WI38 (cell line): ENCODE results near the gene DEAF1.

Source experiments
- H3K4me3 ChIP-seq: 2 replicates; pipeline ENCODE4 v1.5.1; 2011; ENCODE audit warnings: low read depth, mild to moderate bottlenecking, control low read depth, low read length
- CTCF ChIP-seq: IDR thresholded peaks from 2 replicates; pipeline ENCODE4 v1.5.1; 2012; ENCODE audit warnings: low read depth, mild to moderate bottlenecking, control low read depth, low read length

DEAF1 gene

GRCh38 chr11:696955-697491 lies 2.0 kb upstream of the DEAF1 start:
- no peak for TF ChIP-seq CTCF
- H3K4me3 ChIP-seq = peak overlapping the region; percentile 89

- peak within 1 kb of the TSS; percentile 89 for H3K4me3 ChIP-seq
- TF ChIP-seq CTCF = no peak
These were observed 671 bp upstream of the DEAF1 start, which contains the start of gene TMEM80 for GRCh38 chr11:695538-696248. Gene TMEM80, plus strand, starts transcription at chr11:695816. Its CDS starts 12 bp downstream, at chr11:695828.

- no peak for TF ChIP-seq CTCF
- H3K4me3 ChIP-seq = peak overlapping the region; percentile 89
These were observed 191 bp upstream of the DEAF1 start for GRCh38 chr11:695288-695537.

- H3K4me3 ChIP-seq = peak overlapping the region; percentile 89
- no peak for TF ChIP-seq CTCF
These were observed 997 bp downstream of the DEAF1 start for GRCh38 chr11:693887-694562.

GRCh38 chr11:693415-693831 lies 1.6 kb downstream of the DEAF1 start:
- H3K4me3 ChIP-seq = peak overlapping the region; percentile 17; the same call in 1 of the 2 replicates
- TF ChIP-seq CTCF = no peak

- TF ChIP-seq CTCF = no peak
- no peak overlapping the region for H3K4me3 ChIP-seq
These were observed 2.1 kb downstream of the DEAF1 start for GRCh38 chr11:692824-693414.
